ENCODE results near the gene TBC1D20.
A peak's percentile ranks its signal among the peaks of the same experiment; 100 is the strongest.
"Not testable (repeated sequence)": the region's sequence is repeated elsewhere in the genome, so short reads cannot be mapped to it uniquely, and the experiment has no call there.

TBC1D20 gene

GRCh38 chr20:462199-462991, at the start of gene TBC1D20:
TBC1D20 (minus strand) TSS chr20:462533; CDS start chr20:462405, 128 bp downstream.
- H3K4me3 ChIP-seq (ENCODE audit: control insufficient read depth, low read depth, low read length) = peak within 1 kb of the TSS; percentile 81
- no peak for DNase-seq (ENCODE audit: low read depth)
- no peak for TF ChIP-seq CTCF (IDR thresholded peaks at IDR 0.05; ENCODE audit: control insufficient read depth, insufficient read depth, low read depth, low read length, missing control alignments)

GRCh38 chr20:510328-511057, 48.2 kb upstream of the TBC1D20 start:
- DNase-seq (ENCODE audit: low read depth); H3K4me3 ChIP-seq (ENCODE audit: control insufficient read depth, low read depth, low read length): not testable (repeated sequence)

- H3K4me3 ChIP-seq (ENCODE audit: control insufficient read depth, low read depth, low read length); DNase-seq (ENCODE audit: low read depth): not testable (repeated sequence)
Observed at GRCh38 chr20:508364-508787, 46.0 kb upstream of the TBC1D20 start.

GRCh38 chr20:507761-508332, 45.5 kb upstream of the TBC1D20 start:
- no peak for DNase-seq (ENCODE audit: low read depth)
- TF ChIP-seq CTCF (IDR thresholded peaks at IDR 0.05; ENCODE audit: control insufficient read depth, insufficient read depth, low read depth, low read length, missing control alignments) = no peak
- no peak overlapping the region for H3K4me3 ChIP-seq (ENCODE audit: control insufficient read depth, low read depth, low read length)

- TF ChIP-seq CTCF (IDR thresholded peaks at IDR 0.05; ENCODE audit: control insufficient read depth, insufficient read depth, low read depth, low read length, missing control alignments) = no peak
- no peak for DNase-seq (ENCODE audit: low read depth)
- H3K4me3 ChIP-seq (ENCODE audit: control insufficient read depth, low read depth, low read length) = no peak overlapping the region
Observed at GRCh38 chr20:507006-507758, 44.8 kb upstream of the TBC1D20 start.

- no peak overlapping the region for H3K4me3 ChIP-seq (ENCODE audit: control insufficient read depth, low read depth, low read length)
- TF ChIP-seq CTCF (IDR thresholded peaks at IDR 0.05; ENCODE audit: control insufficient read depth, insufficient read depth, low read depth, low read length, missing control alignments) = no peak
- no peak for DNase-seq (ENCODE audit: low read depth)
Observed at GRCh38 chr20:504632-505075, 42.3 kb upstream of the TBC1D20 start.

GRCh38 chr20:503048-503737, 40.9 kb upstream of the TBC1D20 start:
- H3K4me3 ChIP-seq (ENCODE audit: control insufficient read depth, low read depth, low read length) = no peak overlapping the region
- TF ChIP-seq CTCF (IDR thresholded peaks at IDR 0.05; ENCODE audit: control insufficient read depth, insufficient read depth, low read depth, low read length, missing control alignments) = no peak
- DNase-seq (ENCODE audit: low read depth) = no peak
